ENCODE measurements around the gene SLC8A2.

The SLC8A2 gene

DNA sequence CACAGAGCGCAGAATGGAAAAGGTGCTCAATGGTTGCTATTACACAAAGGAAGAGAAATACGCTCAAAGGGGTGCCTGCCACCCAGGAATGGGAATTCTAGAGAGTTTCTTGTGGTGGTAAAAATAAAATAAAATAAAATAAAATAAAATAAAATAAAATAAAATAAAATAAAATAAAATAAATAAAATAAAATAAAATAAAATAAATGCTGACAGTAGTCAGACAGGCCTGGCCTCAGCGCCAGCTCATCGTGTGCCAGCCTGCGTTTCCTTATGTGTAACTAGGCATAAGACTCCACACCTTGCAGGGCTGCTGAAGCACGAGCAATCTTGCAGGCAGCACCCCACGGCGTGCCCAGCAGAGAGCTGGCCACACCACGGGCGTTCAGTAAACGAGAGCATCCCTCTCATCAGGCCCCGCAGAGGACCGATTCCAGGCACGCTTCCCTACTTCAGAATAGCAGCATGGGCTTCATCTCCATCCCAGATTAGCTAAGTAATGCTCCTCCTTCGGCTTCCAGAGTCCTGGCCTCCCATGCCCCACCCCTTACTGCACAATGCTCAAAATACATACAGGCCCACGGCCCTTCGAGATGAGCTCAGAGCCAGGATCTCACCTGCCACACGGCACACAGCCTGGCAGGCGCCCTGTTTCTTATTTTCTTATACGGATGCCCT, 37.6 kb upstream of the SLC8A2 start:
- no peak for DNase-seq (ENCODE audit: insufficient read length, low spot score)
- no peak for TF ChIP-seq POLR2A (IDR thresholded peaks at IDR 0.05; ENCODE audit: low read depth, low read length)
- no peak for FAIRE-seq

- DNase-seq (ENCODE audit: insufficient read length, low spot score): no peak
- no peak for FAIRE-seq
- TF ChIP-seq POLR2A (IDR thresholded peaks at IDR 0.05; ENCODE audit: low read depth, low read length): no peak
Observed at GRCh38 chr19:47508721-47509120, 37.0 kb upstream of the SLC8A2 start.

DNA sequence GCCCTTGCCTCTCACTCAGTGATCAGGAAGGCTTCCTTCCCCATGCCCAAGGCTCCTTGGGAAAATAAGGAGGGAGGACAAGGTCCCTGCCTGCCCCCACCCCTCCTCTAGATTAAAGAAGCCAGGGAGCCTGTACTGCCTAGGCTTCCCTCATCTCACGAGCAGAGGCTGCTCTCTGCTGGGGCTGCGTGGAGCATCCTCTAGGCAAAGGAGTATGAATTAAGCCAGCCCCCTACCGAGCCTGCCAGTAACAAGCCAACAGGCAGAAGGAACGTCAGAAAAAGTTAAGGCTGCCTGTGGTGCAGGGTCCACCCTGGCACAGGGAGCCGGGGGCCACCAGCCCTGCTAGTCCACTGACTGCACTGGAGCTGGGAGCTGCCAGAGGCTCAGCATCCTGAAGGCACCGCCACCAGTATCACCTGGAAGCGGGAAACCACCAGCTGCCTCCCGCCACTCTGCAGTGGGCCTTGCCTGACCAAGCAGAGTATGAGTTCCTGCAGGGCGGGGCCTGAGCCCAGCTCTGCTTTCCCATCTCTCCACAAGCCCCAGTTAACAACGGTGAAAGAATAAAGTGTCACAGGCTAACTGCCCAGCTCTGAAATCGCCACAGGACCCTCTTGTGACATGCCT, 36.3 kb upstream of the SLC8A2 start:
- no peak for FAIRE-seq
- TF ChIP-seq POLR2A (IDR thresholded peaks at IDR 0.05; ENCODE audit: low read depth, low read length): no peak
- DNase-seq (ENCODE audit: insufficient read length, low spot score): no peak

GRCh38 chr19:47507012-47507411, 35.3 kb upstream of the SLC8A2 start:
- no peak for FAIRE-seq
- no peak for TF ChIP-seq POLR2A (IDR thresholded peaks at IDR 0.05; ENCODE audit: low read depth, low read length)
- DNase-seq (ENCODE audit: insufficient read length, low spot score): no peak

- no peak for DNase-seq (ENCODE audit: insufficient read length, low spot score)
- no peak for FAIRE-seq
Observed at GRCh38 chr19:47506459-47506858, 34.8 kb upstream of the SLC8A2 start.

DNA sequence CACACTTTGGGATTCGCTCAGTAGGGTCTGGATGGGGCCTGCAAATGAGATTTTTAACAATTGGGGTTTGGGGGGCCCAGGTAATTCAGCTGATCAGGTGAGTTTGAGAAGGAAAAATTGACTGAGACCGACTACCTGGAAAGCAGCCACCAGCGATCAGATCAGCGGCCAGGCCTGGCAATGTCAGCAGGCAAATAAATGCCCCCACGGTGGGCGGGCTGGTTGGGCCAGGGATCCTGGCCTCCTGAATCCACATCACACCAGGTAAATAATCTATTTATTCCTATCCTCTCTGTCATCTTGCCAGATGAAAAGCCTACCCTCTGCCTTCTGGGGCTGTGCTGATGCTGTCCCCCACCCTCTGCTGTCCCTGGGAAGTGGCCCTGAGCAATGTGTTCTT, 33.8 kb upstream of the SLC8A2 start:
- no peak for FAIRE-seq
- no peak for TF ChIP-seq POLR2A (IDR thresholded peaks at IDR 0.05; ENCODE audit: low read depth, low read length)
- no peak for DNase-seq (ENCODE audit: insufficient read length, low spot score)

More at GRCh38 chr19:47506459-47506858, 34.8 kb upstream of the SLC8A2 start:
- TF ChIP-seq POLR2A (IDR thresholded peaks at IDR 0.05; ENCODE audit: low read depth, low read length): no peak

DNA sequence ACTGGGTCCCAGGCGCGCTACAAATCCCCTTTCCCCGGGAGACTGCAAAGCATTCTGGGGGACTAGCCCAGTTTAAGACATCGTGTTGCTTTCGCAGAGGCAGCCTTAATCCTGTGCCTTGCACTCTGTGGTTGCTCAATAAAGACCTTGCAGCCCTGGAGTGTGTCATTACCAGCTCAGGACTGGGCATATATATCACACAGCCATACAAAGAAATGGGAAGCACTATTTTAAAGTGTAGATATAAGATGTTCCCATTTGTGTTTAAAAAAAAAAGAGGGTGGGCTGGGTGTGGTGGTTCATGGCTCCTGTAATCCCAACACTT, 32.1 kb upstream of the SLC8A2 start:
- TF ChIP-seq POLR2A (IDR thresholded peaks at IDR 0.05; ENCODE audit: low read depth, low read length): no peak
- DNase-seq (ENCODE audit: insufficient read length, low spot score) (no peak), FAIRE-seq (no peak)

GRCh38 chr19:47503130-47503825, 31.6 kb upstream of the SLC8A2 start:
- TF ChIP-seq POLR2A (IDR thresholded peaks at IDR 0.05; ENCODE audit: low read depth, low read length): no peak
- DNase-seq (ENCODE audit: insufficient read length, low spot score) (no peak), FAIRE-seq (no peak)

GRCh38 chr19:47499863-47500830, 28.5 kb upstream of the SLC8A2 start:
- DNase-seq (ENCODE audit: insufficient read length, low spot score): no peak
- TF ChIP-seq POLR2A (IDR thresholded peaks at IDR 0.05; ENCODE audit: low read depth, low read length): no peak
- FAIRE-seq: no peak

DNA sequence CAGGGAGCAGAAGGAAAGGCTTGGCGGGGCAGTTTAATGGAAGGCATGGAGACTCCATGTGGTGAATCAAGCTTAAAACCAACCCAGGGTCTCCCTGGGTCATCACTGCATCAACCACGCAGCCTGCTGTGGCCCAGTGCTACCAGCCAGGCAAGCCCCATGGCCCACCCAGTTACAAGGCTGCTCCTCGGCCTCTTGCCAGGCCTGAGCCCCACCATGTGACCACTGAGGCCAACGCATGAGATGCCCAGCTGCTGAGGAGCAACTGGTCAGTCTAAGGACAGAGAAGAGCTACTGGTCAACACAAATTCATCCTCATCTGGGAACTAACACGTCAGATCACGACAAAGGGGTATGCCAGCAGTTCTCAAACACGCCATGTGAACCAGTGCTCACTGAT, 27.7 kb upstream of the SLC8A2 start:
- TF ChIP-seq POLR2A (IDR thresholded peaks at IDR 0.05; ENCODE audit: low read depth, low read length): no peak
- DNase-seq (ENCODE audit: insufficient read length, low spot score) (no peak), FAIRE-seq (no peak)

GRCh38 chr19:47498561-47498960, 26.9 kb upstream of the SLC8A2 start:
- FAIRE-seq (no peak), DNase-seq (ENCODE audit: insufficient read length, low spot score) (no peak)
- no peak for TF ChIP-seq POLR2A (IDR thresholded peaks at IDR 0.05; ENCODE audit: low read depth, low read length)

DNA sequence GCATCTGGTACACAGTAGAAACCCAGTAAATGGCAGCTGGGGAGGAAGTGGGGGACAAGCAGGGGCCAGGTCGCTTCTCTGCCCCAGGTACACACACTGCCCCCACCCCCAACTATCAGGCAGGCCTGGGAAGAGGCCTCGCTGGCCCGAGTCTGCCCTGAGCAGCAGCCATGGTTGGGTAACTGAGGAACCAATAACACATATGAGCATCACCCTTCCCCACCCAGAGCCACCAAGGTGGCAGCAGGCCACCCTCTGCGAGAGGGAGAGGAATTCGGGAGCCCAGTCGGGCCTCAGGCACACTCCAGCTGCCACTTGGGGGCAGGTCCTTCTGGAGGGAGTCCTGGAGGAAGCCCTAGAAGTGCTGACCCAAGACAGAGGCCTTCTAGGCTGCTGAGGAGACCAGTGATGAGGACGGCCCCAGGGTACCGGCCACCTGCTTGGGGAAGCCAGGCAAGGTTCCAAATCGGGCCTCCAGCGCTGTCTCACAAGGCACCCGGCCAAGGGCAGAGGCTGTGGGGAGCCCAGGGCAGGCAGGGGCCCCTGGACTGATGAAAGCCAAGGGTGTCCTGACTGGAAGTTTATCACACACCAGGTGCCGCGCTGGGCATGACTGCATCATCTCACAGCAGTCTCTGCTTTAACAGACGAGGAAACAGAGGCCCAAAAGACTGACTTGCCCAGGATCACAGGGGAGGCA, 26.3 kb upstream of the SLC8A2 start:
- no peak for FAIRE-seq
- TF ChIP-seq POLR2A (IDR thresholded peaks at IDR 0.05; ENCODE audit: low read depth, low read length): no peak
- no peak for DNase-seq (ENCODE audit: insufficient read length, low spot score)

GRCh38 chr19:47497050-47497766, 25.5 kb upstream of the SLC8A2 start:
- no peak for FAIRE-seq
- no peak for DNase-seq (ENCODE audit: insufficient read length, low spot score)
- TF ChIP-seq POLR2A (IDR thresholded peaks at IDR 0.05; ENCODE audit: low read depth, low read length): no peak
